Esophagus squamous epithelium (tissue), 5 donors: ENCODE results near the gene HORMAD2. TPM values are rescaled to one million over a fixed set of nuclear protein-coding genes. Genes with fewer than 3 reads are reported as not detected.

Experiments
- DNase-seq: peaks from one replicate; lab custom pipeline; 2025; lab: John Stamatoyannopoulos, UW
- H3K27ac ChIP-seq, 4 donors: fragments of 200-600 bp; sonication (generic); one replicate each; pipeline ENCODE4 v1.5.1; 2016 to 2019; ENCODE audit warnings: mild to moderate bottlenecking in 1 of 4
- H3K27me3 ChIP-seq, 4 donors: fragments of 200-600 bp; sonication (generic); 1 replicate in 3 of 4; 2 replicates in 1 of 4; pipeline versions ENCODE4 v1.5.1 to v1.6.0; 2017 to 2021; ENCODE audit warnings: antibody characterized with exemption in 1 of 4
- H3K36me3 ChIP-seq, 3 donors: fragments of 200-600 bp; sonication (generic); one replicate each; pipeline ENCODE4 v1.5.1; 2016 to 2019
- H3K4me1 ChIP-seq, 3 donors: fragments of 200-600 bp; sonication (generic); one replicate each; pipeline ENCODE4 v1.5.1; 2017 to 2019
- H3K4me3 ChIP-seq, 4 donors: fragments of 200-600 bp; sonication (generic); 1 replicate in 3 of 4; 2 replicates in 1 of 4; pipeline ENCODE4 v1.5.1; 2016 to 2019; ENCODE audit warnings: mild to moderate bottlenecking in 2 of 4, moderate library complexity in 1 of 4
- H3K9me3 ChIP-seq, 3 donors: fragments of 200-600 bp; sonication (generic); one replicate each; pipeline ENCODE4 v1.5.1; 2016 to 2019
- POLR2A ChIP-seq, 4 donors: fragments of 450-650 bp; IDR thresholded peaks; one replicate each; pipeline ENCODE4 v1.6.1; 2017; ENCODE audit warnings: antibody characterized with exemption in 4 of 4, mild to moderate bottlenecking in 4 of 4, moderate library complexity in 3 of 4
- WGBS, 2 donors: methylation state at CpG; one replicate each; pipeline ENCODE4 v1.1.5; 2018; 5-methylcytosine and 5-hydroxymethylcytosine counted together
- intact Hi-C: fragments of 100-400 bp; cut with DNase I; formaldehyde crosslinking; loops from one replicate; pipeline ENCODE4 v1.15.0; 2022
- total RNA-seq, 4 donors: library from RNA; depleted of rRNA; stranded (reverse); fragments of >200 nt; gene quantifications; one replicate each; pipeline ENCODE4 v1.1.0, GENCODE V29; 2016
- TF ChIP-seq, protein P1 (sequence below), 6 experiments: fragments of 450-650 bp in 4 of 6; fragments of 200-600 bp in 2 of 6; sonication (generic) in 2 of 6; IDR thresholded peaks; one replicate each; pipeline ENCODE4 v1.5.1; 2016 to 2019; ENCODE audit warnings: antibody characterized with exemption in 6 of 6, mild to moderate bottlenecking in 4 of 6, moderate library complexity in 4 of 6
- donor health status: DM: yes; HTN: yes; CAD: no.

The HORMAD2 gene
- total RNA-seq, 4 donors from 2014 or later, result not detected

DNA sequence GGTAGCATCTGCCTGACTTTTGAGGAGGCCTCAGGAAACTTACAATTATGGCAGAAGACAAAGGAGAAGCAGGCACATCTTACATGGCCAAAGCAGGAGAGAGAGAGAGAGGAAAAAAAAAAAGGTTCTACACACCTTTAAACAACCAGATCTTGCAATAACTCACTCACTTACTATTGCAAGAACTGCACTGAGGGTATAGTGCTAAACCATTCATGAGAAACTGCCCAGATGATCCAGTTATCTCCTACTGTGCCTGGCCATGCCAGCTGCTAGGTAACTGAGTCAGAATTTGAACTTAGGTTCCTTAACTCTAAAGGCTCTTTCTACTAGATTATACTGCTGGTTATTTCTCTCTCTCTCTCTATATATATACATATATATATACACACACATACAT is 7.3 kb downstream of the HORMAD2 start:
- DNase-seq, result no peak
- no peaks in the 10 kb centered on the region for H3K36me3 ChIP-seq
- H3K27ac ChIP-seq, result peak overlapping the region in 2 of 4 donors; percentile 48 to 52
- intact Hi-C loops, result no loop called here
- peaks cover 0 to 11% (median 0%) of the 10 kb centered on the region in 3 donors for H3K4me1 ChIP-seq
- TF ChIP-seq, protein P1, sequence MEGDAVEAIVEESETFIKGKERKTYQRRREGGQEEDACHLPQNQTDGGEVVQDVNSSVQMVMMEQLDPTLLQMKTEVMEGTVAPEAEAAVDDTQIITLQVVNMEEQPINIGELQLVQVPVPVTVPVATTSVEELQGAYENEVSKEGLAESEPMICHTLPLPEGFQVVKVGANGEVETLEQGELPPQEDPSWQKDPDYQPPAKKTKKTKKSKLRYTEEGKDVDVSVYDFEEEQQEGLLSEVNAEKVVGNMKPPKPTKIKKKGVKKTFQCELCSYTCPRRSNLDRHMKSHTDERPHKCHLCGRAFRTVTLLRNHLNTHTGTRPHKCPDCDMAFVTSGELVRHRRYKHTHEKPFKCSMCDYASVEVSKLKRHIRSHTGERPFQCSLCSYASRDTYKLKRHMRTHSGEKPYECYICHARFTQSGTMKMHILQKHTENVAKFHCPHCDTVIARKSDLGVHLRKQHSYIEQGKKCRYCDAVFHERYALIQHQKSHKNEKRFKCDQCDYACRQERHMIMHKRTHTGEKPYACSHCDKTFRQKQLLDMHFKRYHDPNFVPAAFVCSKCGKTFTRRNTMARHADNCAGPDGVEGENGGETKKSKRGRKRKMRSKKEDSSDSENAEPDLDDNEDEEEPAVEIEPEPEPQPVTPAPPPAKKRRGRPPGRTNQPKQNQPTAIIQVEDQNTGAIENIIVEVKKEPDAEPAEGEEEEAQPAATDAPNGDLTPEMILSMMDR (IDR thresholded peaks at IDR 0.05), result no peak
- no peak overlapping the region for H3K4me3 ChIP-seq
- peaks cover 0 to 2% (median under 1%) of the 10 kb centered on the region in 3 donors for H3K9me3 ChIP-seq
- peaks cover 0 to 3% (median 0%) of the 10 kb centered on the region in 4 donors for H3K27me3 ChIP-seq

DNA sequence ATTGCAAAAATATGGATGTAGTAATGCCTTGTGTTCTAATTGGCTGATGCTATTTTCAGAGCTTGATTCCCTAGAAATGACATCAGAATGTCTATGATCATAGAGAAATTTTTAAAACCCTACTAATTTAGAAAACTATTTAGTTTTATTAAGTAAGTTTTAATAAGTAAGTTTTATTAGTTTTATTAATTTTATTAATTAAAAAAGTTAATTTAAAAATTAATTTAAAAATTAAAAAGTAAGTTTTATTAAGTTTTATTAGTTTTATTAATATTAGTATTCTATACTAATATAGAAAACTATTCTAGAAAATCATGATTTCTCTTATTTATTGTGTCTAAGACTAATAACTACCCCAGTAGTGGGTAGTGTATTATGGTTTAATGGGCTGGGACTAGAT is 8.2 kb downstream of the HORMAD2 start:
- intact Hi-C loops, result no loop called here
- TF ChIP-seq POLR2A (IDR thresholded peaks at IDR 0.05), result no peak
- TF ChIP-seq, protein P1 (IDR thresholded peaks at IDR 0.05), result no peak
- H3K36me3 ChIP-seq, result no peaks in the 10 kb centered on the region
- H3K4me1 ChIP-seq, result peaks cover 0 to 11% (median 0%) of the 10 kb centered on the region in 3 donors
- H3K9me3 ChIP-seq, result peaks cover 0 to 5% (median 3%) of the 10 kb centered on the region in 3 donors
- peaks cover 0 to 6% (median 0%) of the 10 kb centered on the region in 4 donors for H3K27me3 ChIP-seq
- no peak overlapping the region for H3K27ac ChIP-seq
- DNase-seq, result no peak
- no peak overlapping the region for H3K4me3 ChIP-seq

DNA sequence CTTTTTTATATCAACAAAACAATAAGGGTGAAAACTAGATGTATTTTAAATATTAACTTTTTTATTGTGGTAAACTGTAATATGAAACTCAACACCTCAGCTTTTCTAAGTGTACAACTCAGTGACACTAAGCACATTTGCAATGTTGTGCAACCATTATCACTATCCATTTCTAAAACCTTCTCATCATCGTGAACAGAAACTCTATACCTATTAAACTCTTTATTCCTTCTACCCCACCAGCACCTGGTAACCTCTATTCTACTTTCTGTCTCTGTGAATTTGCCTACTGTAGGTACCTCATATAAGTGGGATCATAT is 9.4 kb downstream of the HORMAD2 start:
- Histone ChIP-seq H3K4me3 (no peak overlapping the region), H3K4me1 (peaks cover 0 to 11% (median 0%) of the 10 kb centered on the region in 3 donors), H3K9me3 (peaks cover 0 to 5% (median 3%) of the 10 kb centered on the region in 3 donors), H3K36me3 (no peaks in the 10 kb centered on the region), H3K27me3 (peaks cover 0 to 11% (median 0%) of the 10 kb centered on the region in 4 donors), H3K27ac (peak overlapping the region in 1 of 4 donors; percentile 14)
- intact Hi-C loops, result no loop called here
- no peak for TF ChIP-seq POLR2A (IDR thresholded peaks at IDR 0.05)
- TF ChIP-seq, protein P1 (IDR thresholded peaks at IDR 0.05), result no peak
- DNase-seq, result no peak
- WGBS, 2 donors, result 52 to 71% methylated on average over 1 of the region's 1 CpG

DNA sequence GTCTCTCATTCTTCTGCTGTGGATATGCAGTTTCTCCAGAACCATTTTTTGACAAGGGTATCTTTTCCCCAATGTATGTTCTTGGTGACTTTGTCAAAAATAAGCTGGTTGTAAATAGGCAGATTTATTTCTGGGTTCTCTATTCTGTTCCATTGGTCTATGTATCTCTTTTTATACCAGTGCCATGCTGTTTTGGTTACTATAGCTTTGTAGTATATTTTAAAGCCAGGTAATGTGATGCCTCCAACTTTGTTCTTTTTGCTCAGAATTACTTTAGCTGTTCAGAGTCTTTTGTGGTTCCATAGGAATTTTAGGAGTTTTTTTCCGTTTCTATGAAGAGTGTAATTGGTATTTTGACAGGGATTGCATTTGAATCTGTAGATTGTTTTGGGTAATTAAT is 12.4 kb downstream of the HORMAD2 start:
- TF ChIP-seq POLR2A (IDR thresholded peaks at IDR 0.05), result no peak
- TF ChIP-seq, protein P1 (IDR thresholded peaks at IDR 0.05), result no peak
- Histone ChIP-seq H3K4me3 (no peak overlapping the region), H3K36me3 (no peaks in the 10 kb centered on the region), H3K4me1 (peaks cover 0 to 7% (median 0%) of the 10 kb centered on the region in 3 donors), H3K9me3 (peaks cover 0 to 5% (median 3%) of the 10 kb centered on the region in 3 donors), H3K27ac (no peak overlapping the region), H3K27me3 (peaks cover 0 to 14% (median 0%) of the 10 kb centered on the region in 4 donors)
- 78 to 86% methylated on average over 1 of the region's 1 CpG for WGBS, 2 donors
- DNase-seq, result no peak
- intact Hi-C loops, result loop anchor here (10.0 kb wide), 1 partner anchor 458 kb away; no protein-coding TSS in a partner anchor

DNA sequence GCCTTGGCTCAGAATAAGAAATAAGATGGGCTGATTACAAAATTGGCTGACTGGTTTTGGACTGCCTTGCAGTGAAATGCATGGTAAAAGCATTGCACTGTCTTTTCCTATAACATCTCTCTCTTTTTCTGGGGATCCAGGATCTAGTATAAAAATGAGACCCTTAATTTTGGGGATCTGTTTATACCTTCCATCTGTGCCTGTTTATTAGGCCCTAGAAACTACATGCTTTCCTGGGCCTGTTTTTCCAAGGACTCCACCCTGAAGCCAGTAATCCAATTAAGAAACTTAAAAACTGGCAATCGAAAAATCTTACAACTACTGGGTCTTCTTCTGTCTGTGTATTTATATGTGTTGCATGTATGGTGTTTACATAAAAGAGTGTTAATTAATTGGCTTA is 14.5 kb downstream of the HORMAD2 start:
- Histone ChIP-seq H3K27ac (no peak overlapping the region), H3K9me3 (peaks cover 0 to 5% (median 3%) of the 10 kb centered on the region in 3 donors), H3K36me3 (no peaks in the 10 kb centered on the region), H3K4me3 (no peak overlapping the region), H3K4me1 (no peaks in the 10 kb centered on the region), H3K27me3 (peaks cover 0 to 20% (median 0%) of the 10 kb centered on the region in 4 donors)
- DNase-seq, result no peak
- intact Hi-C loops, result loop anchor here (10.0 kb wide), 1 partner anchor 460 kb away; no protein-coding TSS in a partner anchor
- WGBS, 2 donors, result 81 to 90% methylated on average over 1 of the region's 1 CpG
- TF ChIP-seq, protein P1 (IDR thresholded peaks at IDR 0.05), result no peak
- TF ChIP-seq POLR2A (IDR thresholded peaks at IDR 0.05), result no peak
